Stimulated activated CD4-positive, alpha-beta T cell treated with anti-CD3 and anti-CD28 coated beads, TNF-alpha, amount 100 ng/mL, for 1 hour (primary cell): Measurements from ENCODE around the gene SULT1E1.

Source experiments
- DNase-seq, 3 donors: peaks; one replicate each; pipeline ENCODE4 v3.0.0-alpha.2; 2020; ENCODE audit warnings: low read depth in 3 of 3, low spot score in 1 of 3

Gene SULT1E1

GRCh38 chr4:69799337-69799736, 60.6 kb downstream of the SULT1E1 start:
- DNase-seq = no peak

DNA sequence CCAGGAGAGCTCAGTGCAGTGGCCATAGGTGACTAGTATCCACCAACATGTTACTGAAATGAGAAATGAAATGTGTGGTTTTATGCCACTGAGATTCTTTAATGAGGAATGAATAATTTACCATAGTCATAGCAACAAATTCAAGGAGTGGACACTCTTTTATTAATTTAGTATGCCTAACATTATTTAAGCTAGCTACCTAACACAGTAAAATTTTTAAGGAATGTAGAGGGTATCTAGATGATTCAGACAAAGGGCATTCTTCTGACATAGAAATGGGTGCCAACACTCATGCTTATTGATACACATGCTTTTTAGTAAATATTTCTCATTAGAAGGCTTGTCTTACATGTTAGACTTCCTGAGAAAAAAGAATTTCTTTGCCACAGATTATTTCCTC, 66.2 kb downstream of the SULT1E1 start:
- DNase-seq = no peak
